Upper lobe of right lung (tissue), 1 donor: ENCODE data around the gene BRD4. TPM values are rescaled to one million over a fixed set of nuclear protein-coding genes. Genes with fewer than 3 reads are reported as not detected.
A peak's percentile ranks its signal among the peaks of the same experiment; 100 is the strongest.

ENCODE experiments used
- ATAC-seq: fragments of 200-7000 bp; cut with Tn5 transposase; one replicate; pipeline ENCODE4 v1.9.1; 2020; ENCODE audit warnings: mild to moderate bottlenecking, moderate library complexity
- DNase-seq: peaks from one replicate; pipeline ENCODE4 v3.0.0-alpha.2; 2020
- H3K27ac ChIP-seq: fragments of 200-600 bp; one replicate; pipeline ENCODE4 v1.8.0; 2022
- H3K27me3 ChIP-seq: fragments of 200-600 bp; one replicate; pipeline ENCODE4 v1.8.0; 2022; ENCODE audit warnings: mild to moderate bottlenecking
- H3K36me3 ChIP-seq: fragments of 200-600 bp; one replicate; pipeline ENCODE4 v1.8.0; 2022
- H3K4me1 ChIP-seq: fragments of 200-600 bp; one replicate; pipeline ENCODE4 v1.8.0; 2022
- H3K4me3 ChIP-seq: fragments of 200-600 bp; one replicate; pipeline ENCODE4 v1.8.0; 2022; ENCODE audit warnings: mild to moderate bottlenecking
- H3K9me3 ChIP-seq: fragments of 200-600 bp; one replicate; pipeline ENCODE4 v1.8.0; 2022
- intact Hi-C: fragments of 100-400 bp; cut with DNase I; formaldehyde crosslinking; loops from one replicate; pipeline ENCODE4 v1.11.0; 2022
- total RNA-seq: library from RNA; stranded (reverse); fragmentation: NEBNext Ultra II Directional; extraction: Animal tissue kit (Norgen Biotek cat#: 25700); gene quantifications from one replicate; pipeline ENCODE4 v1.2.1, GENCODE V29; 2021
- TF ChIP-seq, protein P1 (sequence below): fragments of 200-600 bp; IDR thresholded peaks from one replicate; pipeline ENCODE4 v1.8.0; 2022; ENCODE audit warnings: antibody characterized with exemption
- donor health status: DM: no; HTN: yes; CAD: no; lungs with severe emphysema.

Gene BRD4
- total RNA-seq, 1 donor from 2014 or later: 101 TPM

DNA sequence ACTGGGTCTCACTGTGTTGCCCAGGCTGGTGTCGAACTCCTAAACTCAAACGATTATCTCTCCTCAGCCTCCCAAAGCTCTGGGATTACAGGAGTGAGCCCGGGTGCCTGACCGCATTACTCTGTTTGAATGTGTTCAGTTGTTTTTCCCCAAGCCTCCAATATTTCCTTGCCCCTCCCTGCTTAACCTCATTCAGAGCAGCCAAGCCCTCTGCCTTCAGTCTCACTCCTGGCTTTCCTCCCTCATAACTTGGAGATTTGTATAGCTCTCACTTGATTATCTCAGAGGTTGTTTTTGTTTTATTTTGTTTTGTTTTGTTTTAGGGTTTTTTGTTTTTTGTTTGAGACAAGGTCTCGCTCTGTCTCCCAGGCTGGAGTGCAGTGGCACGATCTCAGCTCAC is 111.5 kb downstream of the BRD4 start:
- H3K36me3 ChIP-seq: no peaks in the 10 kb centered on the region
- no peaks in the 10 kb centered on the region for H3K27me3 ChIP-seq
- intact Hi-C loops: no loop called here
- TF ChIP-seq, protein P1, sequence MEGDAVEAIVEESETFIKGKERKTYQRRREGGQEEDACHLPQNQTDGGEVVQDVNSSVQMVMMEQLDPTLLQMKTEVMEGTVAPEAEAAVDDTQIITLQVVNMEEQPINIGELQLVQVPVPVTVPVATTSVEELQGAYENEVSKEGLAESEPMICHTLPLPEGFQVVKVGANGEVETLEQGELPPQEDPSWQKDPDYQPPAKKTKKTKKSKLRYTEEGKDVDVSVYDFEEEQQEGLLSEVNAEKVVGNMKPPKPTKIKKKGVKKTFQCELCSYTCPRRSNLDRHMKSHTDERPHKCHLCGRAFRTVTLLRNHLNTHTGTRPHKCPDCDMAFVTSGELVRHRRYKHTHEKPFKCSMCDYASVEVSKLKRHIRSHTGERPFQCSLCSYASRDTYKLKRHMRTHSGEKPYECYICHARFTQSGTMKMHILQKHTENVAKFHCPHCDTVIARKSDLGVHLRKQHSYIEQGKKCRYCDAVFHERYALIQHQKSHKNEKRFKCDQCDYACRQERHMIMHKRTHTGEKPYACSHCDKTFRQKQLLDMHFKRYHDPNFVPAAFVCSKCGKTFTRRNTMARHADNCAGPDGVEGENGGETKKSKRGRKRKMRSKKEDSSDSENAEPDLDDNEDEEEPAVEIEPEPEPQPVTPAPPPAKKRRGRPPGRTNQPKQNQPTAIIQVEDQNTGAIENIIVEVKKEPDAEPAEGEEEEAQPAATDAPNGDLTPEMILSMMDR: no peak
- H3K4me3 ChIP-seq: no peak overlapping the region
- ATAC-seq (no peak), DNase-seq (no peak)
- peaks cover 13% of the 10 kb centered on the region for H3K4me1 ChIP-seq
- no peaks in the 10 kb centered on the region for H3K9me3 ChIP-seq
- H3K27ac ChIP-seq: no peak overlapping the region

DNA sequence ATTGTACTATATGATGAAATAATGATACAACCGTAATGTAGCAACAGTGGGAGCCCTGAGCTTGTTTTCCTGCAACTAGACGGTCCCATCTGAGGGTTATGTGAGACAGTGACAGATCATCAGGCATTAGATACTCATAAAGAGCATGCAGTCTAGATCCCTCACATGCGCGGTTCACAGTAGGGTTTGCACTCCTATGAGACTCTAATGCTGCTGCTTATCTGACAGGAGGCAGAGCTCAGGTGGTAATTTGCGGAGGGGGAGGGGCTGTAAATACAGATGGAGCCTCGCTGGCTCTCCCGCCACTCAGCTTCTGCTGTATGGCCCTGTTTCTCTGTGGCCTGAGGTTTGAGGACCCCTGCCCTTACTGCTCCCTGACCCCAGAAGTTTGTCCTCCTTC is 113.8 kb downstream of the BRD4 start:
- H3K27ac ChIP-seq: no peak overlapping the region
- intact Hi-C loops: no loop called here
- DNase-seq: no peak

DNA sequence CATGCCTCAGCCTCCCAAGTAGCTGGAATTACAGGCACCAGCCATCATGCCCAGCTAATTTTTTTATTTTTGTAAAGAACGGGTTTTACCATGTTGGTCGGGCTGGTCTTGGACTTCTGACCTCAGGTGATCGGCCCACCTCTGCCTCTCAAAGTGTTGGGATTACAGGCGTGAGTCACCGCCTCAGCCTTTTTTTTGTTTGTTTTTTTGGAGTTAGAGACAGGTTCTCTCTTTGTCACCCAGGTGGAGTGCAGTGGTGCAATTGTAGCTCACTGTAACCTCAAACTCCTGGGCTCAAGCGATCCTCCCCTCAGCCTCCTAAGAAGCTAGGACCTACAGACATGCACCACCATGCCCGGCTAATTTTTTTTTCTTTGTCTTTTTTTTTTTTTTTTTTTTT is 116.0 kb downstream of the BRD4 start:
- Histone ChIP-seq H3K4me1 (no peaks in the 10 kb centered on the region), H3K27me3 (no peaks in the 10 kb centered on the region), H3K9me3 (no peaks in the 10 kb centered on the region), H3K36me3 (no peaks in the 10 kb centered on the region), H3K27ac (no peak overlapping the region), H3K4me3 (no peak overlapping the region)
- no peak for DNase-seq
- TF ChIP-seq, protein P1: no peak
- intact Hi-C loops: no loop called here
- ATAC-seq: no peak

More for the DNA sequence above, 113.8 kb downstream of the BRD4 start:
- H3K4me1 ChIP-seq: peaks cover 7% of the 10 kb centered on the region
- ATAC-seq: no peak
- H3K9me3 ChIP-seq: no peaks in the 10 kb centered on the region
- TF ChIP-seq, protein P1: no peak
- H3K36me3 ChIP-seq: no peaks in the 10 kb centered on the region
- no peaks in the 10 kb centered on the region for H3K27me3 ChIP-seq
- no peak overlapping the region for H3K4me3 ChIP-seq

DNA sequence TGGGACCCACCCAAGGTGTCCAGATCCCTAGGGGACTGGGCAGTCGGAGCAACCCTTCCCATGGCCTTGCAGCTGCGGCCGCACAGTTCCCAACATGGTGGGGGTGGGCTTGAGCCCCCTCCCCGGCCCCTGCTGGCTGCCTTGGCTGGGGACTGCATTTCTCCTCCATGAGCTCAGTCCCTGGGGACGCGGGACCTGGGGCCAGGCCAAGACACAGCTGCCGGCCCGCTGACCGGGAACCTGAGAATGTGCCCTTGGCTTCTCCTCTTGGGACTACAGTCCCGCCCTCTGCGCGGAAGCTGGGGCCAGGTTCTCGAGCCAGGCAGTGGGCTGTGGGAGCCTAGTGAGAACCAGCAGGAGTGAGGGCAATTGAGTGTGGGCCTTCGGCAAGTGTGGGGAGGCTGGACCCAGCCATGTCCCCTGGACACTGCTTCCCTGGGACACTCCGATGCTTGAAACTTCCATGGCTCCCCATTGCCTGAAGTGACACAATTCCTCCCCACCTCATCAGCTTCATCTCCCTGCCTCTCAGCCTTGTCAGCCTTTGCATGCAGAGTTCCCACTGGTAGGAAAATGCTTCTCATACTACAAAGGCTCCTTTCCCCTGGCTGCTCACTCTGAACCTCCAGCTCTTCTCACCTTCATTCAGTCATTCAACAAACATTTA is 118.5 kb downstream of the BRD4 start:
- H3K27ac ChIP-seq: no peak overlapping the region
- TF ChIP-seq, protein P1: no peak
- DNase-seq: no peak
- intact Hi-C loops: no loop called here
- no peak overlapping the region for H3K4me3 ChIP-seq
- no peaks in the 10 kb centered on the region for H3K36me3 ChIP-seq
- ATAC-seq: no peak
- H3K9me3 ChIP-seq: no peaks in the 10 kb centered on the region
- H3K27me3 ChIP-seq: no peaks in the 10 kb centered on the region
- no peaks in the 10 kb centered on the region for H3K4me1 ChIP-seq

DNA sequence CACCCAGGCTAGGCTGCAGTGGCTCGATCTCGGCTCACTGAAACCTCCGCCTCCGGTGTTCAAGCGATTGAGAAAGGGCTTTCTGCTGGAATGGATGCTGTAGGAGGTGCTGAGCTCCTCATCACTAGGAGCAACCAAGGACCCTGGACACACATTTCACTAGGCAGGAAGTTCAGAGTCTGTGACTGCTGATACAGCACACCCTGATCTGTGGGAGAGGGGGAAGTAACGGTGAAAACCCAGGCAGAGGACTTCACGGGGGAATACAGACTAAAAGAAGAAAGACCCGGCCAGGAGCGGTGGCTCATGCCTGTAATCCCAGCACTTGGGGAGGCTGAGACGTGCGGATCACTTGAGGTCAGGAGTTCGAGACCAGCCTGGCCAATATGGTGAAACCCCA is 119.6 kb downstream of the BRD4 start:
- DNase-seq (no peak), ATAC-seq (peak; percentile 41)
- H3K9me3 ChIP-seq: no peaks in the 10 kb centered on the region
- intact Hi-C loops: no loop called here
- H3K27me3 ChIP-seq: no peaks in the 10 kb centered on the region
- H3K27ac ChIP-seq: no peak overlapping the region
- H3K4me3 ChIP-seq: no peak overlapping the region
- TF ChIP-seq, protein P1: no peak
- H3K4me1 ChIP-seq: no peaks in the 10 kb centered on the region
- H3K36me3 ChIP-seq: no peaks in the 10 kb centered on the region

DNA sequence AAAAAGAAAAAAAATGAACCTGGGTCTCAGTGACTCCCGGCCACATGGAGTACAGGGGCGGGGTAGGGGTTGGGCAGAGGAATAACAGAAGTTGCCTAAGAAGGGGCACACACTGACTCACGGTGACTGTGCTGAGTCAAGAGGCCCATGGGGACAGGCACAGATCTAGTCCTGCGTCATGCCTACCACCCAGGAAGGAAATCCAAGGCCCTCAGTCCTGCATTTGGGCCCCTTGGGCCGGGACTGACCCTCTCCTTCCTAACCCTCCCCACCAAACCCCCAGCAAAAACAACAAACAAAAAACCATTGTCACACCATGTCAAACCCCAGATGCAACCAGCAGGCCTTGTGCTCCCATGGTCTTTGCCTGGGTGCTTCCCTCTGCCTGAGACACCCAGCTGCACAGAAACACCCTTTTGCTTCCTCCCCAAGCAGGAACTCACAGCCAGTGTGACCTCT is 122.0 kb downstream of the BRD4 start:
- no peaks in the 10 kb centered on the region for H3K36me3 ChIP-seq
- DNase-seq (peak; percentile 73), ATAC-seq (peak; percentile 97)
- H3K4me3 ChIP-seq: no peak overlapping the region
- TF ChIP-seq, protein P1: no peak
- no peaks in the 10 kb centered on the region for H3K9me3 ChIP-seq
- H3K27ac ChIP-seq: peak overlapping the region; percentile 65
- H3K27me3 ChIP-seq: no peaks in the 10 kb centered on the region
- no peaks in the 10 kb centered on the region for H3K4me1 ChIP-seq
- intact Hi-C loops: no loop called here
